Gastroesophageal sphincter (tissue), 4 donors: Measurements from ENCODE around the gene NAXE. TPM values are rescaled to one million over a fixed set of nuclear protein-coding genes. Genes with fewer than 3 reads are reported as not detected.

ENCODE experiments used
- ATAC-seq: fragments of 150-250 bp; one replicate; pipeline ENCODE4 v1.9.1; 2016; ENCODE audit warnings: mild to moderate bottlenecking, moderate library complexity
- H3K27ac ChIP-seq, 4 donors: fragments of 200-600 bp; sonication (generic) in 3 of 4; 1 replicate in 3 of 4; 2 replicates in 1 of 4; pipeline ENCODE4 v1.5.1; 2016 to 2019
- H3K27me3 ChIP-seq: fragments of 200-600 bp; sonication (generic); one replicate; pipeline ENCODE4 v1.5.1; 2019
- H3K36me3 ChIP-seq, 2 donors: fragments of 200-600 bp; sonication (generic); one replicate each; pipeline ENCODE4 v1.5.1; 2019; ENCODE audit warnings: control low read depth in 1 of 2
- H3K4me1 ChIP-seq, 3 donors: fragments of 200-600 bp; sonication (generic); 1 replicate in 2 of 3; 2 replicates in 1 of 3; pipeline ENCODE4 v1.5.1; 2016 to 2019; ENCODE audit warnings: control low read depth in 2 of 3
- H3K4me3 ChIP-seq, 2 donors: fragments of 200-600 bp; sonication (generic); one replicate each; pipeline ENCODE4 v1.5.1; 2019; ENCODE audit warnings: mild to moderate bottlenecking in 1 of 2, moderate library complexity in 1 of 2
- H3K9me3 ChIP-seq, 3 donors: fragments of 200-600 bp; sonication (generic); one replicate each; pipeline ENCODE4 v1.5.1; 2017 to 2019; ENCODE audit warnings: control low read depth in 2 of 3
- EP300 ChIP-seq: sonication (generic); formaldehyde crosslinking; IDR thresholded peaks from one replicate; pipeline ENCODE4 v1.6.1; 2017; ENCODE audit warnings: antibody characterized with exemption, mild to moderate bottlenecking
- POLR2A ChIP-seq, 2 donors: fragments of 450-650 bp; IDR thresholded peaks; one replicate each; pipeline ENCODE4 v1.6.1; 2017; ENCODE audit warnings: antibody characterized with exemption in 2 of 2, mild to moderate bottlenecking in 2 of 2, moderate library complexity in 1 of 2
- POLR2AphosphoS5 ChIP-seq: sonication (generic); formaldehyde crosslinking; IDR thresholded peaks from one replicate; pipeline ENCODE4 v1.6.1; 2017; ENCODE audit warnings: antibody characterized with exemption
- WGBS, 2 donors: methylation state at CpG; one replicate each; pipeline ENCODE4 v1.1.5; 2018; ENCODE audit warnings: low coverage in 1 of 2; 5-methylcytosine and 5-hydroxymethylcytosine counted together
- total RNA-seq, 4 donors: library from RNA; depleted of rRNA; stranded (reverse); fragments of >200 nt; gene quantifications; one replicate each; pipeline ENCODE4 v1.1.0, GENCODE V29; 2016
- TF ChIP-seq, protein P1 (sequence below), 4 experiments: fragments of 200-600 bp in 2 of 4; fragments of 450-650 bp in 2 of 4; sonication (generic) in 1 of 4; IDR thresholded peaks; one replicate each; pipeline ENCODE4 v1.5.1; 2017 to 2019; ENCODE audit warnings: antibody characterized with exemption in 4 of 4, mild to moderate bottlenecking in 2 of 4, moderate library complexity in 2 of 4

The NAXE gene
- total RNA-seq, 4 donors from 2014 or later: 65.1 to 93.6 (median 73.4) TPM

DNA sequence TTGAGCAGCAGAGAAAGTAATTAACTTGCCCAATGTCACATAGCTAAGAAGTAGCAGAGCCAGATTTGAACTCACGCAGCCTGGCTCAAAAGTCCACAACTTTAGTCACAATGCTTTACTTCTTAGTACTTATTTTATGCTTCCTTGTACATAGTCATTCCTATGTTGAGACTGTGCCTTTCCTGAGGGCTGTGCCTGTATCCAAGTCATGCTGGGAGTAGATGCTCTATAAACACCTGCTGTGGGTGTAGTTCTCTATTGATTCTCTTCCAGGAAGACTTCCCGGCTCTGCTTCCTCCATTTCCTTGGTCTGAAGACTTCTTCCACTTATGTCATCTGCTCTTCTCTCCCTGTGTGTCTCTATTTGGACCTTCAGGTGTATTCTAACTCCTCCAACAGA is 35.9 kb upstream of the NAXE start:
- Histone ChIP-seq H3K4me3 (no peak overlapping the region), H3K27ac (no peak overlapping the region), H3K27me3 (no peaks in the 10 kb centered on the region), H3K9me3 (no peaks in the 10 kb centered on the region), H3K36me3 (no peaks in the 10 kb centered on the region), H3K4me1 (peaks cover 0 to 22% (median 0%) of the 10 kb centered on the region in 3 donors)
- WGBS, 2 donors: 25 to 44% methylated on average over 1 to 2 of the region's 2 CpGs
- no peak for TF ChIP-seq POLR2A (IDR thresholded peaks at IDR 0.05)
- no peak for ATAC-seq

DNA sequence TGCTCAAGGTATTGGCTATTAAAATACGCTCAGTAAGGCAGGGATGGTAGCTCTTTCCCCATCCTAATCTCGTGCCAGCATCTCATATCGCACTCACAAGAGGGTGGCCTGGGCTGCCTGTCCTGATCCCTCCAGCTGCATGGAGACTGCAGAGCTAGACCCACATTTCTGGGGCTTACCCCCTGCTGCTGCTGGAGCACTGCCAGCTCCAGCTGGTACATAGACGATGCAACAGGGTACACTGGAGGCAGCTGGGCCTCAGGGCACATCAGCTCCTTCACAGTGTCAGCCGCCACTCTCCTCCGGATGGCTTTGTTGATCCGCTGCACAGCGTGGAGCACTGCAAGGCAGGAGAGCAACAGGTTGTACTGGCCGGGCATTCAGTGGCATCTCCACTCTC is 35.2 kb upstream of the NAXE start:
- H3K9me3 ChIP-seq: no peaks in the 10 kb centered on the region
- no peak for ATAC-seq
- 0 to 89% methylated on average over 1 to 5 of the region's 9 CpGs for WGBS, 2 donors

GRCh38 chr1:156559086-156559796 is 32.3 kb upstream of the NAXE start:
- no peak for TF ChIP-seq EP300
- TF ChIP-seq, protein P1, sequence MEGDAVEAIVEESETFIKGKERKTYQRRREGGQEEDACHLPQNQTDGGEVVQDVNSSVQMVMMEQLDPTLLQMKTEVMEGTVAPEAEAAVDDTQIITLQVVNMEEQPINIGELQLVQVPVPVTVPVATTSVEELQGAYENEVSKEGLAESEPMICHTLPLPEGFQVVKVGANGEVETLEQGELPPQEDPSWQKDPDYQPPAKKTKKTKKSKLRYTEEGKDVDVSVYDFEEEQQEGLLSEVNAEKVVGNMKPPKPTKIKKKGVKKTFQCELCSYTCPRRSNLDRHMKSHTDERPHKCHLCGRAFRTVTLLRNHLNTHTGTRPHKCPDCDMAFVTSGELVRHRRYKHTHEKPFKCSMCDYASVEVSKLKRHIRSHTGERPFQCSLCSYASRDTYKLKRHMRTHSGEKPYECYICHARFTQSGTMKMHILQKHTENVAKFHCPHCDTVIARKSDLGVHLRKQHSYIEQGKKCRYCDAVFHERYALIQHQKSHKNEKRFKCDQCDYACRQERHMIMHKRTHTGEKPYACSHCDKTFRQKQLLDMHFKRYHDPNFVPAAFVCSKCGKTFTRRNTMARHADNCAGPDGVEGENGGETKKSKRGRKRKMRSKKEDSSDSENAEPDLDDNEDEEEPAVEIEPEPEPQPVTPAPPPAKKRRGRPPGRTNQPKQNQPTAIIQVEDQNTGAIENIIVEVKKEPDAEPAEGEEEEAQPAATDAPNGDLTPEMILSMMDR (IDR thresholded peaks at IDR 0.05): no peak
- TF ChIP-seq POLR2A (IDR thresholded peaks at IDR 0.05): no peak
- no peak for TF ChIP-seq POLR2AphosphoS5

More for the DNA sequence above, 35.2 kb upstream of the NAXE start:
- no peaks in the 10 kb centered on the region for H3K36me3 ChIP-seq
- H3K4me1 ChIP-seq: peaks cover 0 to 25% (median 0%) of the 10 kb centered on the region in 3 donors
- H3K27me3 ChIP-seq: no peaks in the 10 kb centered on the region
- H3K27ac ChIP-seq: no peak overlapping the region
- no peak overlapping the region for H3K4me3 ChIP-seq
- no peak for TF ChIP-seq POLR2A (IDR thresholded peaks at IDR 0.05)
- TF ChIP-seq, protein P1 (IDR thresholded peaks at IDR 0.05): no peak

DNA sequence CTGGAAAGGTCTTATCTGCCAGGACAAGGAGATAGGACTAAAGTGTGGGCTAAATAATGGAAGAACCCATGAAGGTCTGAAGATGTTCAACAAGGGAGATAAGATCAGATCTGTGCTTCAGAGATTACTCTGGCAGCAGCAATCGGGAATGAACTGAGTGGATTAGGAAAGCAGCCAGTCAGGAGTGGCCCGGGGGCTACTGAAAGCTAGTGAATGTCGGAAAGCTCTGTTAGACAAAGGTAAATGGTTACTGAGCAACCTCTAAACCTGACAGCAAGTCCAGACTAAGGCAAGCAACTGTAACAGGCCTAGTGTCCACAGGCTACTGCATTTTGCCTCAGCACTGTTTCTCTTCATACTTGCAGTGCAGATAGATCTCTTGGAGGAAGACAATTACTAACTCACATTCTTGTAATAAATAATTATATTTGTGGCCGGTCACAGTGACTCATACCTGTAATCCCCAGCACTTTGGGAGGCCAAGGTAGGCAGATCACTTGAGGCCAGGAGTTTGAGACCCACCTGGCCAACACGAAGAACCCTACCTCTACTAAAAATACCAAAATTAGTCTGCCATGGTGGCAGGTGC is 31.7 kb upstream of the NAXE start:
- Histone ChIP-seq H3K27ac (no peak overlapping the region), H3K9me3 (no peaks in the 10 kb centered on the region), H3K27me3 (no peaks in the 10 kb centered on the region), H3K4me1 (peaks cover 0 to 11% (median 0%) of the 10 kb centered on the region in 3 donors), H3K36me3 (no peaks in the 10 kb centered on the region), H3K4me3 (no peak overlapping the region)
- 66 to 72% methylated on average over 3 to 5 of the region's 5 CpGs for WGBS, 2 donors
- TF ChIP-seq POLR2A (IDR thresholded peaks at IDR 0.05) (no peak), EP300 (no peak), POLR2AphosphoS5 (no peak)
- TF ChIP-seq, protein P1 (IDR thresholded peaks at IDR 0.05): no peak
- no peak for ATAC-seq

More at GRCh38 chr1:156559086-156559796, 32.3 kb upstream of the NAXE start:
- H3K4me3 ChIP-seq: no peak overlapping the region
- H3K36me3 ChIP-seq: no peaks in the 10 kb centered on the region
- ATAC-seq: no peak
- H3K27ac ChIP-seq: no peak overlapping the region
- WGBS, 2 donors: 77 to 87% methylated on average over 4 to 6 of the region's 8 CpGs
- no peaks in the 10 kb centered on the region for H3K27me3 ChIP-seq
- H3K4me1 ChIP-seq: peaks cover 0 to 11% (median 0%) of the 10 kb centered on the region in 3 donors
- H3K9me3 ChIP-seq: no peaks in the 10 kb centered on the region

DNA sequence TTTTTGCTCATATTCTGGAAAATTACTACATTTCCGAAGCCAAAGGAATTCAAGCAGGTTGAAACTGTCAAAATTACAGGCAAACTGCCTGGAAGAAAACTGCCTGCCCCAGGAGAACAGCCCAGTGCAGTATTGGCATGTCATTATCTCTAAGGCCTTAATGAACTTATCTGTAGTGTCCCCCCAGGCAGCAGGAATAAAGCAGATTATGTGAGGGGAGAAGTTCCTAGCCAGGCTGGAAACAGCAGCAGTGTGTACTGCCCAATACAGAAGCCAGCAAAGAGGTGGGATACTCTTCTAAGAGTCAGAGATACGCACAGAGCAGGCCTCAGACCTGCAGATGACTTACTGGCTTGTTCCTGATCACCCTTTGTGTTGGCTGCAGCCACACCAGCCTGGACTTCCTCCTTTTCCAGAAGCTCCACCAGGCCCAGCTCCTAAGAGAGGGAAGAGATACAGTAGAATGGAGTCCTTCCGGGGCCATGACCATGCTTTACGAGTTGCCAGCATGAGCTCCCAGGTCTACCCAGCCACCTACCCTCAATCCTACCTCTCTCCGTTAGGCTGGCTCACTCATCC is 30.9 kb upstream of the NAXE start:
- H3K27ac ChIP-seq: peak overlapping the region in 1 of 4 donors; percentile 22
- TF ChIP-seq EP300: no peak
- TF ChIP-seq, protein P1 (IDR thresholded peaks at IDR 0.05): no peak
- TF ChIP-seq POLR2AphosphoS5: no peak
- TF ChIP-seq POLR2A (IDR thresholded peaks at IDR 0.05): no peak
- 0 to 74% methylated on average over 1 to 5 of the region's 5 CpGs for WGBS, 2 donors
- no peak overlapping the region for H3K4me3 ChIP-seq
- H3K36me3 ChIP-seq: no peaks in the 10 kb centered on the region
- H3K4me1 ChIP-seq: peaks cover 0 to 11% (median 0%) of the 10 kb centered on the region in 3 donors
- H3K27me3 ChIP-seq: no peaks in the 10 kb centered on the region
- H3K9me3 ChIP-seq: no peaks in the 10 kb centered on the region
- no peak for ATAC-seq
